Transverse colon (tissue), 4 donors: Measurements from ENCODE around the gene PIK3CD. TPM values are rescaled to one million over a fixed set of nuclear protein-coding genes. Genes with fewer than 3 reads are reported as not detected.
"Not testable (repeated sequence)": the region's sequence is repeated elsewhere in the genome, so short reads cannot be mapped to it uniquely, and the experiment has no call there.

Experiments used
- DNase-seq: peaks from one replicate; pipeline ENCODE4 v3.0.0-alpha.2; 2019
- H3K27ac ChIP-seq, 4 donors: fragments of 200-600 bp; sonication (generic); 2 replicates each; pipeline ENCODE4 v1.5.1; 2016 to 2018; ENCODE audit warnings: inconsistent platforms in 4 of 4
- H3K27me3 ChIP-seq: fragments of 200-600 bp; sonication (generic); 2 replicates; pipeline ENCODE4 v1.5.1; 2017; ENCODE audit warnings: inconsistent platforms
- H3K36me3 ChIP-seq, 4 donors: fragments of 200-600 bp; sonication (generic); 2 replicates each; pipeline ENCODE4 v1.5.1; 2017 to 2019; ENCODE audit warnings: inconsistent platforms in 4 of 4
- H3K4me1 ChIP-seq, 4 donors: fragments of 200-600 bp; sonication (generic); 2 replicates each; pipeline ENCODE4 v1.5.1; 2017 to 2020; ENCODE audit warnings: inconsistent platforms in 4 of 4
- H3K4me3 ChIP-seq, 4 donors: fragments of 200-600 bp; sonication (generic); 1 replicate in 1 of 4; 2 replicates in 3 of 4; pipeline versions ENCODE4 v1.5.1 to v1.6.1; 2017 to 2019; ENCODE audit warnings: inconsistent platforms in 4 of 4
- H3K9me3 ChIP-seq, 2 donors: fragments of 200-600 bp; sonication (generic); 2 replicates each; pipeline ENCODE4 v1.5.1; 2017 to 2019; ENCODE audit warnings: inconsistent platforms in 2 of 2
- EP300 ChIP-seq: sonication (generic); formaldehyde crosslinking; IDR thresholded peaks from one replicate; pipeline ENCODE4 v1.6.1; 2017; ENCODE audit warnings: antibody characterized with exemption, low read depth
- POLR2A ChIP-seq: fragments of 450-650 bp; IDR thresholded peaks from one replicate; pipeline ENCODE4 v1.6.1; 2016; ENCODE audit warnings: antibody characterized with exemption, mild to moderate bottlenecking, moderate library complexity
- POLR2AphosphoS5 ChIP-seq, 3 donors: sonication (generic); formaldehyde crosslinking; IDR thresholded peaks; one replicate each; pipeline ENCODE4 v1.6.1; 2016; ENCODE audit warnings: antibody characterized with exemption in 3 of 3
- WGBS, 2 donors: methylation state at CpG; one replicate each; pipeline ENCODE4 v1.1.5; 2018; ENCODE audit warnings: low coverage in 1 of 2; 5-methylcytosine and 5-hydroxymethylcytosine counted together
- in situ Hi-C, 4 donors: fragments of 200-750 bp; cut with MboI; loops; one replicate each; pipeline versions ENCODE4 v1.15.0 to v1.15.1; 2017; ENCODE audit warnings: low sequenced_read_pairs in 3 of 4, low pct_ligation_motif_present in 1 of 4, low pct_unique_long_range_greater_than_20kb in 1 of 4
- intact Hi-C: fragments of 100-400 bp; cut with DNase I; formaldehyde crosslinking; loops from one replicate; pipeline ENCODE4 v1.15.1; 2023; ENCODE audit warnings: low total_unique reads
- total RNA-seq, 4 donors: library from RNA; depleted of rRNA; stranded (reverse); fragments of >200 nt; gene quantifications; one replicate each; pipeline ENCODE4 v1.1.0, GENCODE V29; 2016
- TF ChIP-seq, protein P1 (sequence below), 5 experiments: fragments of 200-600 bp in 3 of 5; fragments of 450-650 bp in 2 of 5; sonication (generic) in 3 of 5; IDR thresholded peaks; 1 replicate in 2 of 5; 2 replicates in 3 of 5; pipeline ENCODE4 v1.5.1; 2016 to 2017; ENCODE audit warnings: antibody characterized with exemption in 5 of 5, inconsistent platforms in 3 of 5, mild to moderate bottlenecking in 2 of 5, moderate library complexity in 1 of 5

PIK3CD gene
- total RNA-seq, 4 donors from 2014 or later: 0.20 to 6.7 (median 4.1) TPM

DNA sequence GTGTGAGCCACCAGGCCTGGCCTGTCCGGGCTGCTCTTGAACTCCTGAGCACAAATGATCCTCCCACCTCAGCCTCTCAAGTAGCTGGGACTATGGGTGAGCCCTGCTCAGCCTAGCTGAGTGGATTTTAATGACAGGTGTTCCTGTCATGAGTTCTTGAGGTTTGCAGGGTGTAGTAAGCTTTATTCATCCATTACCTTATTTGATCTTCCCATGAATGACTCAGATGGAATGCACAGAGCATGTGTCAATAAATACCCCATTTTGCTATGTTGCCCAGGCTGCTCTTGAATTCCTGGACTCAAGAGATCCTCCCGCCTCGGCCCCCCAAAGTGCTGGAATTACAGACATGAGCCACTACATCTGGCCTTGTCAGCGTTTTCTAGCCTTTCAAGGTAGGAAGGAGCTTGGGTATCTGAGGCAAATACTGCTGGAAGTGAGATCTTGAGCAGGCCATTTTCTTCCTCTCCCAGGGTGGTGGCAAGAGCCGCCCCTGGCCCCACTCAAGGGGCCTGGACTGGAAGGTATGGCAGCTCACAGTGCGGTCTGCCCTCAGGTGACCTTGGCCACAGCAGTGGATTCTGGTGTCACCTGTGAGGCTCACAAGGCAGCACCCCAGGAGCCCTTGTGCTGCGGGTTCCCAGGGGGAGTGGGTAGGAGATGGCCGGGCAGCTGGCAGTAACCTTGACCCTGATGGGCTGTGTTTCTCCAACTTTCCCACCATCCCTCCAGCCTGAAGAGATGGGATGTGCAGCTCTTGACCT, 20.0 kb downstream of the PIK3CD start:
- Histone ChIP-seq H3K4me3 (no peak overlapping the region), H3K4me1 (no peaks in the 10 kb centered on the region), H3K27ac (no peak overlapping the region), H3K27me3 (peaks cover 3% of the 10 kb centered on the region), H3K36me3 (no peaks in the 10 kb centered on the region), H3K9me3 (no peaks in the 10 kb centered on the region)
- intact Hi-C loops (no loop called here), in situ Hi-C loops (no loop called here)
- WGBS, 2 donors: 73 to 78% methylated on average over 4 to 8 of the region's 8 CpGs
- TF ChIP-seq POLR2A: no peak
- TF ChIP-seq EP300: no peak
- TF ChIP-seq, protein P1, sequence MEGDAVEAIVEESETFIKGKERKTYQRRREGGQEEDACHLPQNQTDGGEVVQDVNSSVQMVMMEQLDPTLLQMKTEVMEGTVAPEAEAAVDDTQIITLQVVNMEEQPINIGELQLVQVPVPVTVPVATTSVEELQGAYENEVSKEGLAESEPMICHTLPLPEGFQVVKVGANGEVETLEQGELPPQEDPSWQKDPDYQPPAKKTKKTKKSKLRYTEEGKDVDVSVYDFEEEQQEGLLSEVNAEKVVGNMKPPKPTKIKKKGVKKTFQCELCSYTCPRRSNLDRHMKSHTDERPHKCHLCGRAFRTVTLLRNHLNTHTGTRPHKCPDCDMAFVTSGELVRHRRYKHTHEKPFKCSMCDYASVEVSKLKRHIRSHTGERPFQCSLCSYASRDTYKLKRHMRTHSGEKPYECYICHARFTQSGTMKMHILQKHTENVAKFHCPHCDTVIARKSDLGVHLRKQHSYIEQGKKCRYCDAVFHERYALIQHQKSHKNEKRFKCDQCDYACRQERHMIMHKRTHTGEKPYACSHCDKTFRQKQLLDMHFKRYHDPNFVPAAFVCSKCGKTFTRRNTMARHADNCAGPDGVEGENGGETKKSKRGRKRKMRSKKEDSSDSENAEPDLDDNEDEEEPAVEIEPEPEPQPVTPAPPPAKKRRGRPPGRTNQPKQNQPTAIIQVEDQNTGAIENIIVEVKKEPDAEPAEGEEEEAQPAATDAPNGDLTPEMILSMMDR (IDR thresholded peaks at IDR 0.05): no peak
- no peak for TF ChIP-seq POLR2AphosphoS5 (IDR thresholded peaks at IDR 0.05)
- no peak for DNase-seq

DNA sequence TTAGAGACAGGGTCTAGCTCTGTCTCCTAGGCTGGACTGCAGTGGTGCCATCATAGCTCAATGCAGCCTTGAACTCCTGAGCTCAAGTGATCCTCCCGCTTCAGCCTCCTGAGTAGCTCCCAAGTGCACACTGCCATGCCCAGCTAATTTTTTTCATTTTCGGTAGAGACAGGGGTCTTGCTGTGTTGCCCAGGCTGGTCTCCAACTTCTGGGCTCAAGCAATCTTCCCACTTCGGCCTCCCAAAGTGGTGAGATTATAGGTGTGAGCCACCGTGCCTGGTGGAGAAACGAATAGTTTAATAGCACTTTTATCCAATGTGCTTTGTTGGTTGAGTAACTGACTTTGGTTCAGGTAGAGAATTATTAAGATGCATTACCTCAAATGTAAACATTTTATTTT, 20.9 kb downstream of the PIK3CD start:
- H3K9me3 ChIP-seq: no peaks in the 10 kb centered on the region
- TF ChIP-seq, protein P1 (IDR thresholded peaks at IDR 0.05): no peak
- TF ChIP-seq EP300 (no peak), POLR2A (no peak), POLR2AphosphoS5 (IDR thresholded peaks at IDR 0.05) (no peak)
- WGBS, 2 donors: 90 to 98% methylated on average over 5 of the region's 5 CpGs
- no peaks in the 10 kb centered on the region for H3K36me3 ChIP-seq
- intact Hi-C loops: no loop called here
- H3K27ac ChIP-seq: no peak overlapping the region
- in situ Hi-C loops: no loop called here
- no peaks in the 10 kb centered on the region for H3K27me3 ChIP-seq
- DNase-seq: no peak
- no peak overlapping the region for H3K4me3 ChIP-seq
- no peaks in the 10 kb centered on the region for H3K4me1 ChIP-seq

DNA sequence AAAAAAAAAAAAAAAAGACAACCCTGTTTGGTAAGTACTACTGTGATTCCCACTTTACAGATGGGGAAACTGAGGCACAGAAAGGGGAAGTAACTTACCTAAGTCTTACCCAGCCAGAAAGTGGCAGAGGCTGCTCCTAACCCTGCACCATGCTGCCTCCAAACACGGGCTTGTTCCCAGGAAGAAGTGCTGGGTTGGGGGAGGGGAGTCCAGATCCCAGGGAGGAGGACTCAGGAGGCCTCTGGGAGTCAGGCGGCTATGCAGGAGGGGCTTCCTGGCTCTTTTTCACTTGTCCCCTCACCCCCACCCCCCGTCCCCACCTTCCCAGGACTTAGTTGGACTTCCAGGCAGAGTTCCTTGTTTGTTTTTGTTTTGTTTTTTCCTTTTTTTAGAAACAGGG, 23.9 kb downstream of the PIK3CD start:
- WGBS, 2 donors: 71 to 75% methylated on average over 2 to 3 of the region's 3 CpGs
- Histone ChIP-seq H3K27me3 (no peaks in the 10 kb centered on the region), H3K4me3 (no peak overlapping the region), H3K36me3 (no peaks in the 10 kb centered on the region), H3K4me1 (no peaks in the 10 kb centered on the region), H3K9me3 (no peaks in the 10 kb centered on the region), H3K27ac (no peak overlapping the region)
- intact Hi-C loops (no loop called here), in situ Hi-C loops (no loop called here)
- DNase-seq: no peak
- TF ChIP-seq EP300 (no peak), POLR2AphosphoS5 (IDR thresholded peaks at IDR 0.05) (no peak), POLR2A (no peak)
- TF ChIP-seq, protein P1 (IDR thresholded peaks at IDR 0.05): no peak

DNA sequence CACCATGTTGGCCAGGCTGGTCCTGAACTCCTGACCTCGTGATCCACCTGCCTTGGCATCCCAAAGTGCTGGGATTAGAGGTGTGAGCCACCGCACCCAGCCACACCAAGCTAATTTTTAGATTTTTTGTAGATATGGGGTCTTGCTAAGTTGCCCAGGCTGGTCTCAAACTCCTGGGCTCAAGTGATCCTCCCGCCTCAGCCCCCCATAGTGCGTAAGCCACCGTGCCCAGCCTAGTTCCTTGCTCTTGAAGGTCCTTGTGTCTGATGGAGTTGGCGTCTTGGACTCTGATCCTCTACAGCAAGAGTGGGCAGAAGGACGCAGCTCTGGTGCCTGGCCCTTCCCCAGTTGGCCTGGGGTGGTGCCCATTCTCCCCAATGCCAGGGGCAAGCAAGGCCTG, 24.6 kb downstream of the PIK3CD start:
- H3K27ac ChIP-seq, H3K4me1 ChIP-seq, in situ Hi-C loops, DNase-seq, H3K27me3 ChIP-seq, intact Hi-C loops, H3K9me3 ChIP-seq, H3K4me3 ChIP-seq, H3K36me3 ChIP-seq: not testable (repeated sequence)
- 95% methylated on average over 7 of the region's 7 CpGs; no CpG with 5 or more reads in 1 of the 2 donors for WGBS, 2 donors
